Hepatic stellate cell (primary cell): Measurements from ENCODE around the gene MCTP1.

ENCODE experiments used
- DNase-seq: peaks from one replicate; pipeline ENCODE4 v3.0.0; 2011; ENCODE audit warnings: low spot score

The MCTP1 gene

DNA sequence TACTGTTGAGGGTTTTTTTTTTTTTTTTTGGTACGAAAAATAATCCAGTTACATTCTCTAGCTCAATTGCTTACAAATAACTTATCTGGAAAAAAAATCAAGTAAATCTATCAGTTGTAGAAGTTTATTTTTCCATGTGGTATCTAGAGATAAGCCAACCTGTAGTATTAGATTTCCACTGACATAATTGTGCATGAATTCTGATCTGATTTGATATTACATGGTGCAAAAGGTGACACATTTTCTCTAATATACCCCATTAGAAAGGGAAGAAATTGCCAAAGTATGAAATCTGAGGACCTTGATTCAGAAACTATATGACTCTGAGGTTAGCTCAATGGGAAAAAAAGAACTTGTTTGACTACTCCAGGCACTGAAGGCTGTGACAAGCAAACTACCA lies 524.9 kb downstream of the MCTP1 start:
- no peak for DNase-seq

DNA sequence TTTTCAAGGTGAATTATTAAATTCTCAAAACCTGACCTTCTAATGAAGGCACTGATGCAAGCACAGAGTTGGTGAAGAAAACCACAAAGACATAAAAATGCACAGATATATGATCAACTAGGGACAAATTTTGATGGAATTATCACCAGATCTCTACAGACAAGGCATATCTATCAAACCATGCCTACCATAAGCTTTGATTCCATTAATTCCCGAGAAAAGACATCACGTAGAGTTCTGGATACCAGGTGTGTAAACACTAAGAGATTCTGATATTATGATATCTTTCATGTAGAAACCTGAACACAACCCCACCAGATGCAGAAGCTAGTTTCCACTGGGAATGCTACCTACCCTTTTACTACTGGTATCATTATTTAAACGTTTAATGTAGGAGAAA lies 525.9 kb downstream of the MCTP1 start:
- DNase-seq: no peak

DNA sequence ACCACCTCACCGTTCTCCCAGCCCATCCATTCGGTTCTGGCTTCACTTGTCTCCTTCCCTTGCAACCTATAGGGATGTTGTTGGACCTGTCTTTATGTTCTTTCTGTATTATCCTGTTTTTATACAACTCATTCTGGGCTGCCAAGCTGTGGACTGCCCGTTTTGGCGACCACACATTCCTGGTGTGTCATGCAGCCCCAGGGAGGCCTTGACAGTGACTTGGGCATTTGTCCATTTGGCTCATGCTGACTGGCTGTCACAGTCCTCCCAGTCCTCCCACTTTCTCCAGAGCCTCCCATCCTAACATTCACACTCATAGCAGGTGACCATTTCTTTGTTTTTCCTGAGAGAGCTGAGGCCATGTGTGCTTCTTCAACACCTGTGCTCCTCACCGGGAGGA lies 530.1 kb downstream of the MCTP1 start:
- no peak for DNase-seq

GRCh38 chr5:94751460-94751859 lies 533.4 kb downstream of the MCTP1 start:
- no peak for DNase-seq

GRCh38 chr5:94750681-94751080 lies 534.2 kb downstream of the MCTP1 start:
- DNase-seq: no peak

DNA sequence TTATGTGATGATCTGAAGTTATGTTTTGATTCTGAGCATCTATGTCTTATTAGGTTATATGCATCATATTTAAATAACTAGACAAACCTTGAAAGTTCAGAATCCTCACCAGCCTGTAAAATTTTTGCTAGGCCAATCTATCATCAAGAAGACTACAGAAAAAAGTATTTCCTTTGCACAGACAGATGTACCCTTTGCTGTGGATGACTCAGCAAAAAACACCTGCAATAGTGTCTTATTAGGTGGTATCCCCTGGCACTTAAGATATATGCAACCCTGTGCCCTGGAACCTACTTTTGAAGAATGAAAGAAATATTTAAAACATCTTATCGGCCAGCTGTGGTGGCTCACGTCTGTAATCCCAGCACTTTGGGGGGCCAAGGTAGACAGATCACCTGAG lies 535.9 kb downstream of the MCTP1 start:
- DNase-seq: no peak

DNA sequence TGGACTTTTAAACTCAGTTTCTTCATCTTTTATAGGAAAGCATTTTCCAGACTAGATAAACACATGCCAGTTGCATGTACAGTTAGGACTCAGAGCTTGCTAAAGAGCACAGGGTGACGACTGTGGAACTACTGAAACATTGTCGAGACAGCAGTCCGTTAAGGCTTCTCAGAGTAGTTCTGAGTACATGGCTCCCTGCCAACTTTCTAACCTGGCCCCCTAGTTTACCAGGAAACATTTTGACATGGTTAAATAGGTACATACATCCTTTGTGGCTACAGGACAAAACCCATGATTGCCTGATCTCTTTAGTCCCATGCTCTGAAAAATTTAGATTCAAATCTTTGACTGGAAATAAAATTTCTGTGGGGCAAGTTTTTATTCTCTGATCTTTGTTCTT lies 536.7 kb downstream of the MCTP1 start:
- DNase-seq: no peak

DNA sequence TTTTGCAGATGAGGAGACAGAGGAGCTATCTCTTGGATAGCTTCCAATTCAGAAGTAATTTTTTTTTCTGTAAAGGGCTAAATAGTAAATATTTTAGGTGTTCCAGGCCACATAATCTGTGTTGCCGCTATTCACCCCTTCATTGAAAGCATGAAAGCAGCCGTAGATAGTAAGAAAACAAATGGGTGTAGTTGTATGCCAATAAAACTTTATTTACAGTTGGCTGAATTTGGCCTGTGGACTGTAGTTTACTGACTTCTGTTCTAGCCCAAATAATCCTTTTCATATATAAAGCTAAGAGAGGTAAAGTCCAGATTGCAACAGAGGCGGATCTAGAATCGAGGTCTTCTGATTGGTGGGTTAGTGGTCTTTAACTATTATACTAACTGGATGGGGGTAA lies 537.5 kb downstream of the MCTP1 start:
- no peak for DNase-seq

- no peak for DNase-seq
Measured at GRCh38 chr5:94746731-94747124, 538.2 kb downstream of the MCTP1 start.

GRCh38 chr5:94745786-94746730 lies 538.8 kb downstream of the MCTP1 start:
- DNase-seq: no peak

DNA sequence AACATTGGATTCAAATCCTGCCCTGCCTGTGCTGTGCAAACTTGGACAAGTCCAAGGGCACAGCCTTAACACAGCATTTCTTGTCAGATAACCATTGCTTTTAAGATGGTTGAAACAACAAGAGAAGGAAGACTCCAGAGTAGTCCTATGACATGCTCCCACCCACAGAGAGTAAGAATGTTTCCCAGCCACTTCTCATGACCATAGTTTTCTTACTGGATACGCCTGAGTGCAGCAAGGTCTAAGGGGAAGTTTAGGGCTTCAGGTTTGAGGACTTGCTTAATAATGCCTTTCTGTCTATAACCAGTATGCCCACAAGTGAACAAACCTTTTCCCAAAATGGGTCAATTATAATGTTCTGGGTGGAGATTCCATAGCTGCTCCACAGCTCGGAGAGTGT lies 540.0 kb downstream of the MCTP1 start:
- DNase-seq: no peak

- DNase-seq: no peak
Measured at GRCh38 chr5:94742852-94743251, 542.0 kb downstream of the MCTP1 start.

DNA sequence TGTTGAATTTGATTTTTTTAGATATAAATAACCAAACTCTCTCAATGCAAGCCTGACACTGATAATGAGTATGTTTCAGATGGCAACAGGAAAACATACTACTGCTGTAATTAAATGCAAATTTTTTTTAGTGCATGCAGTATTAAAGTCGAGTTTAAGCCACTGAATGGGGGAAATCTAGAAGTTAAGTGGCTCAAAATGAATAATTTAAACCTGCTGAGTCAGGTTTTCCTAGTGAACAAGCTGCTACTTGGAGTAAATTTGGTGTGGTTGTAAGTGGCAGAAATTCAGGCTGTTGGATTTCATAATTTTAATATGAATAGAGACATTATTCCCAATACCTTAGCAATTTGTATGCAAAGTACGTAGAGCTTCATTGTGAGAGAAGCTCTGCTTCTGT lies 544.6 kb downstream of the MCTP1 start:
- no peak for DNase-seq

GRCh38 chr5:94736498-94736897 lies 548.4 kb downstream of the MCTP1 start:
- DNase-seq: no peak

- no peak for DNase-seq
Measured at GRCh38 chr5:94731471-94731870, 553.4 kb downstream of the MCTP1 start.

DNA sequence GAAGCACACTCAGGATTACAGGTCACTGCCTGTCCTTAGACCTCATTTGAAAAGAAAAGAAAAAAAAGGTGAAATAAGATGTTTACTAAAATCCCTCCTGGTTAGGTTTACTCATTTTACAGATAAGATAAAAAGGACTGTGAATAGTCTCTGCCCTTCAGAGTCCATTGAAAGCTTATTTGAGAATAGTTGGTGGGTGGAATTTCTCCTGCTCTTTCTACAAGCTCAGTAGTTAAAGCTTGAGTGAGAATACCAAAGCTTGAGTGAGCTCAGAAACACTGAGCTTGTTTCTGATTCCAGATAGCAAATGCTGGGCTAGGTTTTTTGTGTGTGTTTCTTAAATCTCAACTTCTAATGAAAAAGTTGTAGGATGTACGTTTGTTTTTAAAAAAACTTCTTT lies 559.8 kb downstream of the MCTP1 start:
- no peak for DNase-seq

GRCh38 chr5:94715768-94716167 lies 569.1 kb downstream of the MCTP1 start:
- no peak for DNase-seq

DNA sequence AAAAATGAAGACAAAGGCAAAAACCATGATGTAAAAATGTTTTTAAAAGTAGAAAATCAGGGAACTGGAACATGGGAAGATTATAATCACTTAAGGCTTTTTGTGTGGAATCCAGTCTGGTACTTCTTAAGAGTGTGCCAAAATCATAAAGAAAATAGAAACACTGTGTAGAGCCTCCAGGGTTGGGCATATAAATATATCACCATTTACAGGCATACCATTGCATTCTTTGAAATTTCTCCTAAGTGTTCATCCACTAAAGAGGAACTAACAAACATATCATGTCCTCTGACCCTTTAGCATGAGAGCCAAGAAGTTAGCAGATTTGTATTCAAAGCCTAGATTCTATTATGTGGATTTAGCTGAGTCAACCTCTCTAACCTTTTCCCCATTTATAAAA lies 573.1 kb downstream of the MCTP1 start:
- no peak for DNase-seq

- no peak for DNase-seq
Measured at GRCh38 chr5:94709277-94709676, 575.6 kb downstream of the MCTP1 start.

GRCh38 chr5:94707359-94707758 lies 577.5 kb downstream of the MCTP1 start:
- DNase-seq: no peak

DNA sequence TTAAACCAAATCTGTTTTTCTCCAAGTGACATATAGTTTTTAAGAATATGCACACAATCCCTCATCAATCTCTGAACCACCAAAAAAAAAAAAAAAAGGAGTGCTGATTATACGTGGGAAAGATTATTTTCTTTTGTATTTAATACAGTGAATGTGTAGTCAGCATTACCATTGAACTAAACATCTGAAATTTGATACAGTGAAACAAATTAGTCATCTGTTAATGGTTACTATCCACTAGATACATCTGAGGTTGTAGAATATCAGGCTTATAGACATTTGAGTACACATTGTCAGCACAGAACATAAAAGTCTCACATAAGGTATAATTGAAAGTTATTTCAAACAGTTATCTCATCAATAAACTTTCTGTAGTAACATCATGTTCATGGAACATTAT lies 579.5 kb downstream of the MCTP1 start:
- no peak for DNase-seq

- no peak for DNase-seq
Measured at GRCh38 chr5:94702729-94703128, 582.2 kb downstream of the MCTP1 start.

GRCh38 chr5:94700592-94700991 lies 584.3 kb downstream of the MCTP1 start:
- no peak for DNase-seq

DNA sequence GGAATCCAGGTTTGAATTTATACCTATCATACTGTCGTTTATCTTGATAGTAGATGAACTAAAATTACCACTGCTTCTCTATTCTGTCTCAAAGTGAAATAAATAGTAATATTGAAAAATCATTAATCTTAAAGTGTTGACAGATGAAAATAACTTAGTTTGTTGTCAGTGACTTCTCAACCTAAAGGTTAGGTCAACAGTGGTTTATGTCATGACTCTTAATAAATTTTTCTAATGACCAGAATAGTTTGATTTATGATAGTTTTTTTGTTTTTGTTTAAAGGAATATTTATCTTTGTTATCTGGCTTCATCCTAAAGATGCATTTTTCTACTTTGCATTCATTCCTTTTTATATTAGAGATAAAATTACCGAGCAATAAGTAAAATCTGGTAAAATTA lies 585.3 kb downstream of the MCTP1 start:
- no peak for DNase-seq
